HepG2 (cell line): ENCODE results near the gene SMIM44. TPM values are rescaled to one million over a fixed set of nuclear protein-coding genes. Genes with fewer than 3 reads are reported as not detected.
A peak's percentile ranks its signal among the peaks of the same experiment; 100 is the strongest.

ENCODE experiments used
- BHLHE40 ChIP-seq: IDR thresholded peaks from 2 replicates; pipeline ENCODE4 v1.6.1; 2011; ENCODE audit warnings: low read length, improper control_type of control experiment
- HNF4A ChIP-seq: sonication (generic); formaldehyde crosslinking; IDR thresholded peaks from 2 replicates; pipeline ENCODE4 v1.4.0; 2020; ENCODE audit warnings: missing genetic modification reagents
- HNF4G ChIP-seq, 2 experiments: sonication (generic) in 1 of 2; formaldehyde crosslinking in 1 of 2; IDR thresholded peaks; 2 replicates each; pipeline versions ENCODE4 v1.4.0 to v1.6.1; 2011 to 2020; ENCODE audit warnings: borderline replicate concordance in 2 of 2, low read depth in 2 of 2, mild to moderate bottlenecking in 2 of 2, low read length in 1 of 2, missing genetic modification reagents in 1 of 2, moderate library complexity in 1 of 2
- KDM5A ChIP-seq: fragments of 200-600 bp; sonication (generic); IDR thresholded peaks from 2 replicates; pipeline ENCODE4 v1.7.0; 2018; ENCODE audit warnings: antibody characterized with exemption, mild to moderate bottlenecking, low read length, borderline replicate concordance
- KLF13 ChIP-seq: sonication (generic); formaldehyde crosslinking; IDR thresholded peaks from 2 replicates; pipeline ENCODE4 v1.4.0; 2020; ENCODE audit warnings: mild to moderate bottlenecking, missing genetic modification reagents
- MED13 ChIP-seq: sonication (generic); formaldehyde crosslinking; IDR thresholded peaks from 2 replicates; pipeline ENCODE4 v1.5.0; 2020; ENCODE audit warnings: missing genetic modification reagents
- MTF2 ChIP-seq: sonication (generic); formaldehyde crosslinking; IDR thresholded peaks from 2 replicates; pipeline ENCODE4 v1.5.0; 2020; ENCODE audit warnings: missing genetic modification reagents, borderline replicate concordance
- NFE2 ChIP-seq: sonication (generic); formaldehyde crosslinking; IDR thresholded peaks from 2 replicates; pipeline ENCODE4 v1.4.0; 2020; ENCODE audit warnings: missing genetic modification reagents
- PTBP1 ChIP-seq: fragments of 200-400 bp; formaldehyde crosslinking; IDR thresholded peaks from 2 replicates; pipeline ENCODE4 v1.6.1; 2018; ENCODE audit warnings: low read length, low read depth; ENCODE audit not compliant: poor library complexity, severe bottlenecking
- RARA ChIP-seq: IDR thresholded peaks from 2 replicates; pipeline ENCODE4 v1.6.1; 2016; ENCODE audit warnings: missing genetic modification reagents, missing compliant biosample characterization
- SOX6 ChIP-seq, 2 experiments: fragments of 450-650 bp in 1 of 2; sonication (generic) in 1 of 2; formaldehyde crosslinking in 1 of 2; IDR thresholded peaks; 2 replicates each; pipeline versions ENCODE4 v1.4.0 to v1.6.1; 2017 to 2020; ENCODE audit warnings: antibody characterized with exemption in 1 of 2, mild to moderate bottlenecking in 1 of 2, missing genetic modification reagents in 1 of 2
- SP5 ChIP-seq: IDR thresholded peaks from 2 replicates; pipeline ENCODE4 v1.6.1; 2016; ENCODE audit warnings: low read depth, borderline replicate concordance
- STAG1 ChIP-seq: sonication (generic); formaldehyde crosslinking; IDR thresholded peaks from 2 replicates; pipeline ENCODE4 v1.4.0; 2020; ENCODE audit warnings: missing genetic modification reagents
- THAP11 ChIP-seq: IDR thresholded peaks from 2 replicates; pipeline ENCODE4 v1.6.1; 2016; ENCODE audit warnings: missing biosample characterization, missing genetic modification reagents
- YY1 ChIP-seq: IDR thresholded peaks from 2 replicates; pipeline ENCODE4 v1.6.1; 2011; ENCODE audit warnings: low read length, low read depth, moderate library complexity, mild to moderate bottlenecking; ENCODE audit not compliant: insufficient read depth, insufficient replicate concordance
- ZNF205 ChIP-seq: IDR thresholded peaks from 2 replicates; pipeline ENCODE4 v1.6.1; 2018; ENCODE audit warnings: missing biosample characterization, missing genetic modification reagents
- ZNF616 ChIP-seq: sonication (generic); formaldehyde crosslinking; IDR thresholded peaks from 2 replicates; pipeline ENCODE4 v1.5.0; 2020; ENCODE audit warnings: low read depth, mild to moderate bottlenecking, missing genetic modification reagents
- ZSCAN21 ChIP-seq: sonication (generic); formaldehyde crosslinking; IDR thresholded peaks from 2 replicates; pipeline ENCODE4 v1.8.0; 2022; ENCODE audit warnings: mild to moderate bottlenecking, missing genetic modification reagents, moderate library complexity, borderline replicate concordance
- ZSCAN22 ChIP-seq: sonication (generic); formaldehyde crosslinking; IDR thresholded peaks from 2 replicates; pipeline ENCODE4 v1.4.0; 2020; ENCODE audit warnings: mild to moderate bottlenecking, missing genetic modification reagents
- polyA plus RNA-seq, 8 experiments: library from polyadenylated mRNA; depleted of rRNA in 3 of 8; stranded (reverse) in 7 of 8; unstranded in 1 of 8; fragments of >200 nt; fragmentation: Illumina TruSeq in 4 of 8; extraction: Trizol in 4 of 8; gene quantifications; 2 replicates each; pipeline versions ENCODE4 v1.2.1 to v1.2.3, GENCODE V29; 2011 to 2016; ENCODE audit warnings: low read depth in 4 of 8, missing spikeins in 1 of 8, mixed read lengths in 1 of 8; ENCODE audit not compliant: insufficient read depth in 1 of 8
- total RNA-seq, 5 experiments: library from RNA; depleted of rRNA; stranded (reverse); fragments of >200 nt; fragmentation: Illumina TruSeq; extraction: Trizol; gene quantifications; 2 replicates each; pipeline ENCODE4 v1.2.3, GENCODE V29; 2016; ENCODE audit warnings: low read depth in 1 of 5
- TF ChIP-seq, protein P1 (sequence below): sonication (generic); formaldehyde crosslinking; IDR thresholded peaks from 2 replicates; pipeline ENCODE4 v1.4.0; 2020; ENCODE audit warnings: mild to moderate bottlenecking, low read depth, missing genetic modification reagents
- TF ChIP-seq, protein P2 (sequence below): sonication (generic); formaldehyde crosslinking; IDR thresholded peaks from 2 replicates; pipeline ENCODE4 v1.4.0; 2020; ENCODE audit warnings: missing genetic modification reagents
- TF ChIP-seq, protein P3 (sequence below): sonication (generic); formaldehyde crosslinking; IDR thresholded peaks from 2 replicates; pipeline ENCODE4 v1.4.0; 2020; ENCODE audit warnings: missing genetic modification reagents
- TF ChIP-seq, protein P4 (sequence below): IDR thresholded peaks from 2 replicates; pipeline ENCODE4 v1.6.1; 2016; ENCODE audit warnings: low read depth
- TF ChIP-seq, protein P5 (sequence below): sonication (generic); formaldehyde crosslinking; IDR thresholded peaks from 2 replicates; pipeline ENCODE4 v1.4.0; 2020; ENCODE audit warnings: missing genetic modification reagents

Gene SMIM44
- total and polyA plus RNA-seq, 2 of the 13 experiments (the other 11 are each of a cell fraction or from before 2014, with no cell fraction given), result not detected

DNA sequence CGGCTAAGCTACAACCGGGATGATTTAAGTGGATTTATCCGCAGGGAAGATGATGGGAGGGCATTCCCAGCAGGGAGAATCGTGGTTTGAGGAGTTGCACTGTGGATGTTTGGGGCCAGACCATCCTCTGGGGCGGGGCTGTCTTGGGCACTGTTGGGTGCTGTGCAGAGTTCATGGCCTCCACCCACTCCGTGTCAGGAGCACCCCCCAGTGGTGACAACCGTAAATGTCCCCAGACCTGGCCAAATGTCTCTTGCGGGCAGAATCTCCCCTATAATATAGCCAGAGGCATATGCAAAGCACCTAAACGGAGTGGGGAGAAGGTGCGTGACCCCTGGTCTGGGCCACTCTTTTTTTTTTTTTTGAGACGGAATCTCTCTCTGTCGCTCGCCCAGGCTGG lies 43.2 kb downstream of the SMIM44 start (continued):
- no peak for TF ChIP-seq ZSCAN22 (CRISPR knock-in tag)
- TF ChIP-seq, protein P1, sequence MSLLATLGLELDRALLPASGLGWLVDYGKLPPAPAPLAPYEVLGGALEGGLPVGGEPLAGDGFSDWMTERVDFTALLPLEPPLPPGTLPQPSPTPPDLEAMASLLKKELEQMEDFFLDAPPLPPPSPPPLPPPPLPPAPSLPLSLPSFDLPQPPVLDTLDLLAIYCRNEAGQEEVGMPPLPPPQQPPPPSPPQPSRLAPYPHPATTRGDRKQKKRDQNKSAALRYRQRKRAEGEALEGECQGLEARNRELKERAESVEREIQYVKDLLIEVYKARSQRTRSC (CRISPR knock-in tag), result no peak
- TF ChIP-seq, protein P2, sequence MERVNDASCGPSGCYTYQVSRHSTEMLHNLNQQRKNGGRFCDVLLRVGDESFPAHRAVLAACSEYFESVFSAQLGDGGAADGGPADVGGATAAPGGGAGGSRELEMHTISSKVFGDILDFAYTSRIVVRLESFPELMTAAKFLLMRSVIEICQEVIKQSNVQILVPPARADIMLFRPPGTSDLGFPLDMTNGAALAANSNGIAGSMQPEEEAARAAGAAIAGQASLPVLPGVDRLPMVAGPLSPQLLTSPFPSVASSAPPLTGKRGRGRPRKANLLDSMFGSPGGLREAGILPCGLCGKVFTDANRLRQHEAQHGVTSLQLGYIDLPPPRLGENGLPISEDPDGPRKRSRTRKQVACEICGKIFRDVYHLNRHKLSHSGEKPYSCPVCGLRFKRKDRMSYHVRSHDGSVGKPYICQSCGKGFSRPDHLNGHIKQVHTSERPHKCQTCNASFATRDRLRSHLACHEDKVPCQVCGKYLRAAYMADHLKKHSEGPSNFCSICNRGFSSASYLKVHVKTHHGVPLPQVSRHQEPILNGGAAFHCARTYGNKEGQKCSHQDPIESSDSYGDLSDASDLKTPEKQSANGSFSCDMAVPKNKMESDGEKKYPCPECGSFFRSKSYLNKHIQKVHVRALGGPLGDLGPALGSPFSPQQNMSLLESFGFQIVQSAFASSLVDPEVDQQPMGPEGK (CRISPR knock-in tag), result peak; percentile 59; the same call in 1 of the 2 replicates
- peak; percentile 56; the same call in 1 of the 2 replicates for TF ChIP-seq HNF4A (CRISPR knock-in tag)
- TF ChIP-seq HNF4G (IDR thresholded peaks at IDR 0.05; ENCODE audit: borderline replicate concordance, low read depth, low read length), result peak; percentile 41; the same call in 1 of the 2 replicates
- no peak for TF ChIP-seq HNF4G (CRISPR knock-in tag; IDR thresholded peaks at IDR 0.05; ENCODE audit: borderline replicate concordance, low read depth)
- peak; percentile 14 for TF ChIP-seq YY1
- no peak for TF ChIP-seq MED13
- no peak for TF ChIP-seq SOX6 (IDR thresholded peaks at IDR 0.05)
- TF ChIP-seq SOX6 (CRISPR knock-in tag; IDR thresholded peaks at IDR 0.05), result peak; percentile 24; the same call in 1 of the 2 replicates
- TF ChIP-seq ZNF205, result no peak
- TF ChIP-seq THAP11 (CRISPR knock-in tag), result 0 out of 2 replicates have a peak, but pooled peaks have one; percentile 32
- TF ChIP-seq PTBP1, result no peak
- TF ChIP-seq, protein P3, sequence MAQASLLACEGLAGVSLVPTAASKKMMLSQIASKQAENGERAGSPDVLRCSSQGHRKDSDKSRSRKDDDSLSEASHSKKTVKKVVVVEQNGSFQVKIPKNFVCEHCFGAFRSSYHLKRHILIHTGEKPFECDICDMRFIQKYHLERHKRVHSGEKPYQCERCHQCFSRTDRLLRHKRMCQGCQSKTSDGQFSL (CRISPR knock-in tag), result no peak
- TF ChIP-seq KDM5A, result no peak
- TF ChIP-seq, protein P4, sequence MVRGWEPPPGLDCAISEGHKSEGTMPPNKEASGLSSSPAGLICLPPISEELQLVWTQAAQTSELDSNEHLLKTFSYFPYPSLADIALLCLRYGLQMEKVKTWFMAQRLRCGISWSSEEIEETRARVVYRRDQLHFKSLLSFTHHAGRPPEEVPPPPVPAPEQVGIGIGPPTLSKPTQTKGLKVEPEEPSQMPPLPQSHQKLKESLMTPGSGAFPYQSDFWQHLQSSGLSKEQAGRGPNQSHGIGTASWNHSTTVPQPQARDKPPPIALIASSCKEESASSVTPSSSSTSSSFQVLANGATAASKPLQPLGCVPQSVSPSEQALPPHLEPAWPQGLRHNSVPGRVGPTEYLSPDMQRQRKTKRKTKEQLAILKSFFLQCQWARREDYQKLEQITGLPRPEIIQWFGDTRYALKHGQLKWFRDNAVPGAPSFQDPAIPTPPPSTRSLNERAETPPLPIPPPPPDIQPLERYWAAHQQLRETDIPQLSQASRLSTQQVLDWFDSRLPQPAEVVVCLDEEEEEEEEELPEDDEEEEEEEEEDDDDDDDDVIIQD (CRISPR knock-in tag), result no peak
- TF ChIP-seq NFE2 (CRISPR knock-in tag), result no peak
- TF ChIP-seq ZSCAN21, result 0 out of 2 replicates have a peak, but pooled peaks have one; percentile 64
- no peak for TF ChIP-seq ZNF616 (CRISPR knock-in tag)
- TF ChIP-seq, protein P5, sequence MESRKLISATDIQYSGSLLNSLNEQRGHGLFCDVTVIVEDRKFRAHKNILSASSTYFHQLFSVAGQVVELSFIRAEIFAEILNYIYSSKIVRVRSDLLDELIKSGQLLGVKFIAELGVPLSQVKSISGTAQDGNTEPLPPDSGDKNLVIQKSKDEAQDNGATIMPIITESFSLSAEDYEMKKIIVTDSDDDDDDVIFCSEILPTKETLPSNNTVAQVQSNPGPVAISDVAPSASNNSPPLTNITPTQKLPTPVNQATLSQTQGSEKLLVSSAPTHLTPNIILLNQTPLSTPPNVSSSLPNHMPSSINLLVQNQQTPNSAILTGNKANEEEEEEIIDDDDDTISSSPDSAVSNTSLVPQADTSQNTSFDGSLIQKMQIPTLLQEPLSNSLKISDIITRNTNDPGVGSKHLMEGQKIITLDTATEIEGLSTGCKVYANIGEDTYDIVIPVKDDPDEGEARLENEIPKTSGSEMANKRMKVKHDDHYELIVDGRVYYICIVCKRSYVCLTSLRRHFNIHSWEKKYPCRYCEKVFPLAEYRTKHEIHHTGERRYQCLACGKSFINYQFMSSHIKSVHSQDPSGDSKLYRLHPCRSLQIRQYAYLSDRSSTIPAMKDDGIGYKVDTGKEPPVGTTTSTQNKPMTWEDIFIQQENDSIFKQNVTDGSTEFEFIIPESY (CRISPR knock-in tag), result peak; percentile 67
- no peak for TF ChIP-seq KLF13 (CRISPR knock-in tag)
- TF ChIP-seq RARA (CRISPR knock-in tag), result 0 out of 2 replicates have a peak, but pooled peaks have one; percentile 32
- TF ChIP-seq STAG1, result peak; percentile 88
- TF ChIP-seq SP5, result peak; percentile 56; the same call in 1 of the 2 replicates
- no peak for TF ChIP-seq MTF2 (CRISPR knock-in tag)
- 0 out of 2 replicates have a peak, but pooled peaks have one; percentile 14 for TF ChIP-seq BHLHE40
